Endothelial cell of coronary artery (primary cell): ENCODE data around the gene ASH1L. TPM values are rescaled to one million over a fixed set of nuclear protein-coding genes. Genes with fewer than 3 reads are reported as not detected.

Source experiments
- total RNA-seq: library from RNA; depleted of rRNA; stranded (reverse); fragments of >200 nt; gene quantifications from 2 replicates; pipeline ENCODE4 v1.2.3, GENCODE V29; 2014

The ASH1L gene, protein sequence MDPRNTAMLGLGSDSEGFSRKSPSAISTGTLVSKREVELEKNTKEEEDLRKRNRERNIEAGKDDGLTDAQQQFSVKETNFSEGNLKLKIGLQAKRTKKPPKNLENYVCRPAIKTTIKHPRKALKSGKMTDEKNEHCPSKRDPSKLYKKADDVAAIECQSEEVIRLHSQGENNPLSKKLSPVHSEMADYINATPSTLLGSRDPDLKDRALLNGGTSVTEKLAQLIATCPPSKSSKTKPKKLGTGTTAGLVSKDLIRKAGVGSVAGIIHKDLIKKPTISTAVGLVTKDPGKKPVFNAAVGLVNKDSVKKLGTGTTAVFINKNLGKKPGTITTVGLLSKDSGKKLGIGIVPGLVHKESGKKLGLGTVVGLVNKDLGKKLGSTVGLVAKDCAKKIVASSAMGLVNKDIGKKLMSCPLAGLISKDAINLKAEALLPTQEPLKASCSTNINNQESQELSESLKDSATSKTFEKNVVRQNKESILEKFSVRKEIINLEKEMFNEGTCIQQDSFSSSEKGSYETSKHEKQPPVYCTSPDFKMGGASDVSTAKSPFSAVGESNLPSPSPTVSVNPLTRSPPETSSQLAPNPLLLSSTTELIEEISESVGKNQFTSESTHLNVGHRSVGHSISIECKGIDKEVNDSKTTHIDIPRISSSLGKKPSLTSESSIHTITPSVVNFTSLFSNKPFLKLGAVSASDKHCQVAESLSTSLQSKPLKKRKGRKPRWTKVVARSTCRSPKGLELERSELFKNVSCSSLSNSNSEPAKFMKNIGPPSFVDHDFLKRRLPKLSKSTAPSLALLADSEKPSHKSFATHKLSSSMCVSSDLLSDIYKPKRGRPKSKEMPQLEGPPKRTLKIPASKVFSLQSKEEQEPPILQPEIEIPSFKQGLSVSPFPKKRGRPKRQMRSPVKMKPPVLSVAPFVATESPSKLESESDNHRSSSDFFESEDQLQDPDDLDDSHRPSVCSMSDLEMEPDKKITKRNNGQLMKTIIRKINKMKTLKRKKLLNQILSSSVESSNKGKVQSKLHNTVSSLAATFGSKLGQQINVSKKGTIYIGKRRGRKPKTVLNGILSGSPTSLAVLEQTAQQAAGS (N-terminal part only)
- 18.0 and 28.1 TPM in 2 replicates for total RNA-seq

DNA sequence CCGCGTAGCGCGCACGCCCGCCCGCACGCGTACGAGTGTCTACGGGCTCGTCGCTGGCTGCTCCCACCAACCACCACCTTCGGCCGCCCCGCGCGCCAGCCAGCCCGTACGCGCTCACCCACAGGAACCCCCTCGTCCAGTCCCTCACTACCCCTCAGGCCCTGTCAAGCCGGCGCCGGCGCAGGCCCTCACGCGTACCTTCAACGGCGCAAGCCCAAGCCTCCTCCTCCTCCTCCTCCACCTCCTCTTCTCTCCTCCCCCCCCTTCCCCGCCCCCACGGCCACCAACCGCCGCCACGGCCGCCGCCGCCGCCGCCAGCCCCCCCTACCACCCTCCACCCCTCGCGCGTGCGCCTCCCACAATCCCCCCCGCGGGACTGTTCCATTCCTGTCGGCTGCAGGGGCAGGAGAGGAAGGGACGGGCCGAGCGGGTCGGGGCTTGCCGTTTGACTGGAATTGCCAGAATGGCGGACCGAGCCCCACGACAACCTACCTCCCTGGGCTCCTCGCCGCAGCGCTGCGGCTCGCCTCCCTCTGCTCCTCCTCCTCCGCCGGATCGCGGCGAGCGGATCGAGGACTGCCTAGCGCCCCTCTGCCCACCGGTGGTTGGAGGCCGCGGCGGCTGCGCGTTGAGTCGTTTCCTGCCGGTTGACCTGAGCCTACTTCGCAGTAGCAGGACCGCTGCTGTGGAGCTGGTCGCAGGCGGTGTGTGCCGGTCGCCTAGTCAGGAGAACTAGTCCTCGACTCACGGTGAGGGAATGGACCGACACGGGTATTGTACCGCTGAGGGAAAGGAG, at the start of gene ASH1L:
ASH1L (minus strand) TSS at position 223 of the 796 bp plus-strand sequence. CDS start 41,284 bp downstream, outside the sequence.

DNA sequence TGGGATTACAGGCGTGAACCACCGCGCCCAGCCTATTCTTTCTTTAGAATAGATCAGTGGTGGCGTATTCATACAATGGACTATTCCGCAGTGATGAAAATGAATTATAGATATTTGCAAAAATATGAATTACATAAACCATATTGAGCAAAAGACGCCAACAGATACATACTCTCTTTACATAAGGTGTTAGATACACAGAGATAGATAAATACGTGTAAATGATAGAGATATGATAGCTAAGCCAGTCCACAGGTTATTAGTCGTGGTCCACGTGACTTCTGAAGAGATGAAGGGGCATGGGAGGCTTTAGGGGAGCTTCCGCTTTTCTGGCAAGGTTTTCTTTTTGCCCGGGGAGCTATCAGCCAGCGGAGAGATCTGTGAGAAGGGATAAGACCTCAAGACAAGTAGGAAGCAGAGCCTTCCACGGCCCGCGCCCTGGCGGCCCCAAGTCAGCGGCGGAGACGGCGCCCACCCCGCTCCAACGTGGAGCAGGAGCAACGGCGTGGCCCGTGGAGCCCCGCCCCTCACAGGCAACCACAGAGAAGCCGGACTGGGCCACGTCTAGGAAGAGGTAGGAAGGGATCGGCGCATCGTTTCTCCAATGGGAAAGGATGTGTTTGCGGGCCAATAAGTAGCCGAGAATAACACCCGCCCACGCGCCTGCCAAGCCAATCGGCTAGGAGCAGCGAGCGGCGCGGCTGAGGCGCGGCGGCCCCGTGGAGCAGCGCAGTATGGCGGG, 47.1 kb upstream of the ASH1L start, which contains the start of gene MSTO1:
MSTO1 (plus strand) TSS at position 704 of the 742 bp plus-strand sequence; CDS start at position 735, 31 bp downstream.

DNA sequence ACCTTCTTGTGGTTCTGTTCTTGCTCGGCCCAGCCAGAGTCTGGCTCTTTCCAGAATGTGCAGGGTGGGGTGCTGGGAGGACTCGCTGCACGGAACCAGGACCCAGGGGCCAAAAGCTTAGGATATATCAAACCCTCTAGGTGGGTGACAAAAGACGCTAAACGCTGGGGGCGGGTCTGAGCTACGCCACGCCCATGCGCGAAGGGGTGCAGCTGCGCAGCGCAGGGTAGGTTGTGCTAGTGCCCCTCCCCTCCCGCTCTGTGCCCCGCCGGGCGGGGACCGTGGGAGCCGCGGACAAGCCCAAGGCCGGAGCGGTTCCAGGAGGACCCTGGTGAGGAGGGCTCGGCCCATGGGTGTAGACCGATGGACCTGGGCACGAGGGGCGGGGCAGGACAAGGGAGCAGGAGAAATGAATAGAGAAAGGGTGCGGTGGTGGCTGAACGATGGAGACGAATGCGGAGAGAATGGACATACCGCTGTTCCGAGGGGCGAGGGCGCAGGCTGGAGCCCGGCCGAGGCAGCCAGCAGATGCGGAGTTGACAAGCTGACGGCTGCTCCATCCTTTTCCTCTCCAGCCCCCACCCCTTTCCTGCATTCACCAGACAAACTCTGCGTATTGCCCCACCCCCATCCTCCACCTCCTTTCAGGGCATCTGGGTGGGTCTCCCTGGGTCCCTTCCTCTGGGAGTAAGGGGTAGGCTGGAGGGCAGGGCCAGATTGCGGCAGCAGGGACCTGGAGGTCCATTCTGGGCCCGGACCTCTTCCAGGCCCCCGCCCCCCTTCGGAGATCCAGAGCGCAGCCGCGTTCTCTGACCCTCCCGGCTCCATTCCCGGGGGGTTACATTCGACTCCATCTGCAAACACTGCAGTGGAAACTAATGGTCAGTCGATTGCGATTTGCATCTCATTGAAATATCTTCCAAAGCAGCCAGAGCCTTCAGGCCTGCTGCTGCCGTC, 241.7 kb downstream of the ASH1L start, which contains the start of gene RUSC1:
RUSC1 (plus strand) TSS at position 234 of the 957 bp plus-strand sequence. CDS start 880 bp downstream, outside the sequence.

DNA sequence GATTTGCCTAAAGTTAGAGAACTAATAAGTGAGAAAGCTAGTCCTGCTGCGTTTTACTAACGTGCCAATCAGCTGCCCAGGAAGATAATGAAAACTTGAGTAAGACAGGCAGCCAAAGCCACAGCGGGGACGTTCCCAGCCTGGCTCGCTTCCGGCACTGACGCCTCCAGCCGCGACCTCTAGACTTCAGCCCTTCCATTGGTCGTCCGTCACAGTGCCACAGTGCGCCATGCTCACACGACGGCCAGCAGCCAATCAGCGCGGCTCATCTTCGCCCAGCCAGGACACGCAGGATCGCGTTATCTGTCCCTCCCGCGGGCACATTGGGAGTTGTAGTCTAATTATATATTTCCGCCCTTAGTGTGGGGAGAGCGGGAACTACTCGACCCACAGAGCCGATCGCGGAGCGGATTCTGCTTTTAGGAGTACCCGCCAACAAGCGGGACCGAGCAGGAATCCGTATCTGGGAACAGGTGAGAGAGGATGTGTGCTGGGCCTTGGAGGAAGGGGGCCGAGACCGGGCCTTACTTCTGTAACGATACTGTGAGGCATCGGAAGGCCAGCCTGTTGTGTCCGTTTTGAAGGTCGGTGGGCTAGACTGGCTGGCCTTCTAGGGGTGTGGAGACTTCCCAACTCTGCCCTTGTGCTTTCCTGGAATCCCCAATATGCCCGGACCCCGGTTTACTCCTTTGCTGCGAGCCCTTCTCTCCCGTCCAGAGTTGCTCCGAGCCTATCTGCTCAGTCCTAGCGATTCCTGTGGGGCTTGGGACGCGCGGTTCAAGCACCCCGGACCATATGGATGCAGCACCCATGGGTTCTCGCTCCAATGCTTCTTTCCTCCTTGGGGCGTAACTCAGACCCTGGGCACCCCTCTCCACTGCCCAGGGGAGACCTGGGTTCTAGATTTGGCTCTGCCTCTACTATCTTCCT, 253.8 kb downstream of the ASH1L start, which contains the start of gene FDPS:
FDPS (plus strand) TSS at position 374 of the 930 bp plus-strand sequence. CDS start 924 bp downstream, outside the sequence.

DNA sequence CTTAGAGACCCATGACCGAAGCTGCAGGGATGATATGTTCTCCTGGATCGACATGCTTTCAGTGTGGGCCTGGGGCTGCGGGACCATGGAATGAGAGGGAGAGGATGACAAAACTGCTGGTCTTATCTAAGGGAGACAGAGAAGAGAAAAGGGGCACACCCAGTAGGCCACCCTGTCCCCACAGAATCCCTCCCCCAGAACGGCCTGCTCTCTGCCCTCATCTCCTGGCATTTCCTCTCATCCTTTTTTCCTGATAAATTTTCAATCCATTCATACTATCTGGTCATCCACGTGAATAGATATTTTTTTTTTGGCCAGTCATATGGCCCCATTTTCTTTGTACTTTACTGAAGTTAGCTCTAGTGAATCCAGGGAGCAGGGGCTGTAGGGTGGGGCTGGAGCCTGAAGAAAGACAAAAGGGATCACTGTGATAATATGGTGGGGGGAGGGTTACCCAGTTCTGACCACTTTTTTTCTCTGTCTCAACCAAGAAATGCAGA, 261.2 kb downstream of the ASH1L start, which contains the start of gene PKLR:
PKLR (minus strand) TSS at position 97 of the 500 bp plus-strand sequence; CDS start at position 54, 43 bp downstream.

Other genes starting within 250 kb of the ASH1L start
- 8.5 and 10.1 TPM in 2 replicates for gene RUSC1, start 241.9 kb downstream of the ASH1L start, total RNA-seq
- gene MSTO1, start 47.4 kb upstream of the ASH1L start, total RNA-seq = 23.0 and 24.3 TPM in 2 replicates
- 26.4 and 39.2 TPM in 2 replicates for gene YY1AP1, start 126.0 kb upstream of the ASH1L start, total RNA-seq
- 43.9 and 54.4 TPM in 2 replicates for gene DAP3, start 126.3 kb upstream of the ASH1L start, total RNA-seq